Mucosa of rectum (tissue), 2 donors: ENCODE measurements around the gene CORO6.

Experiments
- H3K27ac ChIP-seq, 2 donors: one replicate each; pipeline ENCODE4 v1.7.0; 2013; ENCODE audit warnings: inconsistent platforms in 2 of 2, low read depth in 2 of 2, low read length in 2 of 2
- H3K27me3 ChIP-seq, 2 donors: one replicate each; pipeline ENCODE4 v1.7.0; 2013; ENCODE audit warnings: low read length in 2 of 2; ENCODE audit not compliant: control insufficient read depth in 2 of 2, insufficient read depth in 2 of 2
- H3K36me3 ChIP-seq, 2 donors: one replicate each; pipeline ENCODE4 v1.7.0; 2013; ENCODE audit warnings: low read length in 2 of 2; ENCODE audit not compliant: control insufficient read depth in 2 of 2, insufficient read depth in 2 of 2
- H3K4me1 ChIP-seq, 2 donors: one replicate each; pipeline ENCODE4 v1.7.0; 2013; ENCODE audit warnings: low read length in 2 of 2, mild to moderate bottlenecking in 1 of 2; ENCODE audit not compliant: control insufficient read depth in 2 of 2, insufficient read depth in 2 of 2
- H3K4me3 ChIP-seq, 2 donors: one replicate each; pipeline ENCODE4 v1.7.0; 2013; ENCODE audit warnings: low read length in 2 of 2
- H3K9ac ChIP-seq, 2 donors: one replicate each; pipeline ENCODE4 v1.7.0; 2013; ENCODE audit warnings: low read length in 2 of 2, low read depth in 1 of 2, mild to moderate bottlenecking in 1 of 2
- H3K9me3 ChIP-seq, 2 donors: one replicate each; pipeline ENCODE4 v1.7.0; 2013; ENCODE audit warnings: low read length in 2 of 2; ENCODE audit not compliant: control insufficient read depth in 2 of 2
- donor health status: healthy.
- donor health status: Normal muscosa, but diverticular disease.

The CORO6 gene

GRCh38 chr17:29614349-29615047, 8.2 kb downstream of the CORO6 start:
- peak overlapping the region in 1 of 2 donors; percentile 67 for H3K4me3 ChIP-seq
- H3K9me3 ChIP-seq: no peaks in the 10 kb centered on the region
- H3K4me1 ChIP-seq: peaks cover 38 to 43% of the 10 kb centered on the region in 2 donors
- no peak overlapping the region for H3K27ac ChIP-seq
- peaks cover 14 to 21% of the 10 kb centered on the region in 2 donors for H3K27me3 ChIP-seq
- H3K36me3 ChIP-seq: no peaks in the 10 kb centered on the region
- H3K9ac ChIP-seq: no peak overlapping the region

GRCh38 chr17:29613856-29614255, 8.9 kb downstream of the CORO6 start:
- peak overlapping the region; percentile 32 to 44 for H3K4me3 ChIP-seq
- H3K27me3 ChIP-seq: peaks cover 14 to 16% of the 10 kb centered on the region in 2 donors
- no peak overlapping the region for H3K27ac ChIP-seq
- H3K36me3 ChIP-seq: no peaks in the 10 kb centered on the region
- peaks cover 38 to 43% of the 10 kb centered on the region in 2 donors for H3K4me1 ChIP-seq
- H3K9ac ChIP-seq: no peak overlapping the region
- H3K9me3 ChIP-seq: no peaks in the 10 kb centered on the region

- no peaks in the 10 kb centered on the region for H3K36me3 ChIP-seq
- peaks cover 13 to 14% of the 10 kb centered on the region in 2 donors for H3K27me3 ChIP-seq
- peak overlapping the region; percentile 32 to 44 for H3K4me3 ChIP-seq
- peaks cover 38 to 43% of the 10 kb centered on the region in 2 donors for H3K4me1 ChIP-seq
- H3K9me3 ChIP-seq: no peaks in the 10 kb centered on the region
- peak overlapping the region in 1 of 2 donors; percentile 24 for H3K9ac ChIP-seq
- H3K27ac ChIP-seq: no peak overlapping the region
These were observed 9.3 kb downstream of the CORO6 start for GRCh38 chr17:29613352-29613837.

GRCh38 chr17:29612404-29613280, 10.1 kb downstream of the CORO6 start:
- Histone ChIP-seq H3K27ac (no peak overlapping the region), H3K4me3 (no peak overlapping the region), H3K36me3 (no peaks in the 10 kb centered on the region), H3K9me3 (no peaks in the 10 kb centered on the region), H3K4me1 (peaks cover 35 to 38% of the 10 kb centered on the region in 2 donors), H3K27me3 (peaks cover 13 to 14% of the 10 kb centered on the region in 2 donors), H3K9ac (no peak overlapping the region)

- H3K27ac ChIP-seq: no peak overlapping the region
- no peak overlapping the region for H3K9ac ChIP-seq
- no peak overlapping the region for H3K4me3 ChIP-seq
- peaks cover 29 to 32% of the 10 kb centered on the region in 2 donors for H3K4me1 ChIP-seq
- no peaks in the 10 kb centered on the region for H3K9me3 ChIP-seq
- no peaks in the 10 kb centered on the region for H3K36me3 ChIP-seq
- peaks cover 12 to 13% of the 10 kb centered on the region in 2 donors for H3K27me3 ChIP-seq
These were observed 10.7 kb downstream of the CORO6 start for GRCh38 chr17:29612094-29612403.

- H3K9me3 ChIP-seq: no peaks in the 10 kb centered on the region
- H3K36me3 ChIP-seq: no peaks in the 10 kb centered on the region
- H3K27me3 ChIP-seq: peaks cover 7 to 9% of the 10 kb centered on the region in 2 donors
- no peak overlapping the region for H3K4me3 ChIP-seq
- no peak overlapping the region for H3K9ac ChIP-seq
- H3K27ac ChIP-seq: no peak overlapping the region
- peaks cover 24 to 27% of the 10 kb centered on the region in 2 donors for H3K4me1 ChIP-seq
These were observed 11.2 kb downstream of the CORO6 start for GRCh38 chr17:29611351-29612093.

- no peak overlapping the region for H3K27ac ChIP-seq
- no peaks in the 10 kb centered on the region for H3K9me3 ChIP-seq
- H3K27me3 ChIP-seq: peaks cover 0 to 3% of the 10 kb centered on the region in 2 donors
- H3K4me3 ChIP-seq: no peak overlapping the region
- H3K4me1 ChIP-seq: peaks cover 14 to 17% of the 10 kb centered on the region in 2 donors
- H3K36me3 ChIP-seq: no peaks in the 10 kb centered on the region
- H3K9ac ChIP-seq: no peak overlapping the region
These were observed 12.3 kb downstream of the CORO6 start for GRCh38 chr17:29610395-29610794.

- Histone ChIP-seq H3K9ac (no peak overlapping the region), H3K27me3 (no peaks in the 10 kb centered on the region), H3K4me1 (peaks cover 6% of the 10 kb centered on the region in 2 donors), H3K36me3 (no peaks in the 10 kb centered on the region), H3K27ac (no peak overlapping the region), H3K9me3 (no peaks in the 10 kb centered on the region), H3K4me3 (no peak overlapping the region)
These were observed 13.7 kb downstream of the CORO6 start for GRCh38 chr17:29608986-29609385.

- Histone ChIP-seq H3K27me3 (no peaks in the 10 kb centered on the region), H3K4me3 (no peak overlapping the region), H3K36me3 (no peaks in the 10 kb centered on the region), H3K27ac (no peak overlapping the region), H3K9me3 (no peaks in the 10 kb centered on the region), H3K4me1 (no peaks in the 10 kb centered on the region), H3K9ac (no peak overlapping the region)
These were observed 15.0 kb downstream of the CORO6 start for GRCh38 chr17:29607557-29608195.
